Measurements from ENCODE around the gene TMEM95.

The TMEM95 gene

DNA sequence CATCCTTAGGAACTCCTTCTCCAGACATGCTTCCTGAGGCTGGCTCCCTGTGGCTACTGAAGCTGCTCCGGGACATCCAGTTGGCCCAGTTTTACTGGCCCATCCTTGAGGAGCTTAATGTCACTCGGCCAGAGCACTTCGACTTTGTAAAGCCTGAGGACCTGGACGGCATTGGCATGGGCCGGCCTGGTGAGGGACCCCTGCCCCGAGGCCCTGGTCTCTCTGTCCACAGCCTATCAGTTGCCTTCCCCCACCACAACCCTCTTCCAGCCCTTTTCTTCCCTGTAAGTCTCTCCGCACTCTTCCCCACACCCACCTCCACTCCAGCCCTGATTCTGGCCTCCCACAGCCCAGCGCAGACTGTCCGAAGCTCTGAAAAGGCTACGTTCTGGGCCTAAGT is 27.9 kb downstream of the TMEM95 start:
- no peak for DNase-seq

DNA sequence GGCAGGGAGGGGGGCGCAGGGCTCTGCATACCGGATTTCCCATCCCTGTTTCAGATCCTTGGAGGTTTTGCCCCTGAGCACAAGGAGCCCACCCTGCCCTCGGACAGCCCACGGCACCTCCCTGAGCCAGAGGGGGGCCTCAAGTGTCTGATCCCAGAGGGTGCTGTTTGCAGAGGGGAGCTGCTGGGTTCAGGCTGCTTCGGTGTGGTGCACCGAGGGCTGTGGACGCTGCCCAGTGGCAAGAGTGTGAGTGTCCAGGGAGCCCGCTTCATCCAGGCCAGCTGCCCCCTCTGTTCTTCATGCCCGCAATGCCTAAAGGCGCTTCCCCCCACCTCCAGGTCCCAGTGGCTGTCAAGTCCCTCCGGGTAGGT is 28.4 kb downstream of the TMEM95 start:
- DNase-seq = no peak

DNA sequence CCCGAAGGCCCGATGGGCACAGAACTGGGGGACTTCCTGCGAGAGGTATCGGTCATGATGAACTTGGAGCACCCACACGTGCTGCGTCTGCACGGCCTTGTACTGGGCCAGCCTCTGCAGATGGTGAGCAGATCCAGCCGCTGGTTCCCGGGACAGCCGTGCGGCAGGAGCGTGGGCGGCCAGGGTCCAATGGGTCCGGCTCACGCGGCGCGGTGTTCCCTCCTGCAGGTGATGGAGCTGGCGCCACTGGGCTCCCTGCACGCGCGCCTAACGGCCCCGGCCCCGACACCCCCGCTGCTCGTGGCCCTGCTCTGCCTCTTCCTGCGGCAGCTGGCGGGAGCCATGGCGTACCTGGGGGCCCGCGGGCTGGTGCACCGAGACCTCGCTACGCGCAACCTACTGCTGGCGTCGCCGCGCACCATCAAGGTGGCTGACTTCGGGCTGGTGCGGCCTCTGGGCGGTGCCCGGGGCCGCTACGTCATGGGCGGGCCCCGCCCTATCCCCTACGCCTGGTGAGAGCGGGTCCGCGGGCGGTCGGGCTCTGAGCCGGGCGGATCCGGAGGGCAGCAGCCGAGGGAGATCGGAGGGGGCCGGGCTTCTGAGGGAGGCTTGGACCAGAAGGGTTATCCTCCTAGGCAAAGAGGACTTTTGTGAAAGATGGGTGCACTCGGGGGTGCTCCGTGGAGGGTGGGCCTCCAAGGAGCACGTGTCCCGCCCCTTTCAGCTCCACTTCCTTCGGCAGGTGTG is 29.0 kb downstream of the TMEM95 start:
- DNase-seq = peak; percentile 44

DNA sequence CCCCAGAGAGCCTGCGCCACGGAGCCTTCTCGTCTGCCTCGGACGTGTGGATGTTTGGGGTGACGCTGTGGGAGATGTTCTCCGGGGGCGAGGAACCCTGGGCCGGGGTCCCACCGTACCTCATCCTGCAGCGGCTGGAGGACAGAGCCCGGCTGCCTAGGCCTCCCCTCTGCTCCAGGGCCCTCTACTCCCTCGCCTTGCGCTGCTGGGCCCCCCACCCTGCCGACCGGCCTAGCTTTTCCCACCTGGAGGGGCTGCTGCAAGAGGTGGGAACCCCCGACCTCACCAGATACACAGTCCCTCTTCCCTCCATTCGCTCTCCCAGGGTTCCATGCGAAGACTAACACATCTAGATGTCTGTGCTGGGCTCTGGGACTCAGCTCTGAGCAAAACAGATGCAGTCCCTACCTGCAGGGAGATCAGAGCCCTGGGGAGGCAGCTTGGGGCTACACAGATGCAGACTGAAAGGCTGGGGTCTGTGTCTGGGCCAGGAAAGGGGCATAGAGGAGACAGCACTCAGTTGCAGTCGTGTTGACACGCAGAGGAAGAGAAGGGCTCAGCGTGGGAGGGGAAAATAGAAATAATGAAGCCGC is 29.6 kb downstream of the TMEM95 start:
- no peak for DNase-seq

DNA sequence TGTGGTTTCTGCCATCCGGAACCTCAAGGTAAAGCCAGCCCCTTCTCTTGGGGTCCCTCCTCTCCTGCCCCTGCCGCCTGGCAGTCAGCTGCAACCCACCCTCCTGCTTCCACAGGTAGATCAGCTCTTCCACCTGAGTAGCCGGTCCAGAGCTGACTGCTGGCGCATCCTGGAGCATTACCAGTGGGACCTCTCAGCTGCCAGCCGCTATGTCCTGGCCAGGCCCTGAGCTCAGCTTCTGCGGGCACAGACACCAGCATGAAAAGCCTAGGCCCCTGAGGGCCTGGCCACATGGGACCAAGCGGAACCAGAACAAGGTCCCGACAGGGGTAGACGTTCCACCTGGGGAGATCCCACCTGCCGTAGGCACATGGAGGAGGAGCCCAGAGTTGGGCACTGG is 33.9 kb downstream of the TMEM95 start:
- DNase-seq = no peak

DNA sequence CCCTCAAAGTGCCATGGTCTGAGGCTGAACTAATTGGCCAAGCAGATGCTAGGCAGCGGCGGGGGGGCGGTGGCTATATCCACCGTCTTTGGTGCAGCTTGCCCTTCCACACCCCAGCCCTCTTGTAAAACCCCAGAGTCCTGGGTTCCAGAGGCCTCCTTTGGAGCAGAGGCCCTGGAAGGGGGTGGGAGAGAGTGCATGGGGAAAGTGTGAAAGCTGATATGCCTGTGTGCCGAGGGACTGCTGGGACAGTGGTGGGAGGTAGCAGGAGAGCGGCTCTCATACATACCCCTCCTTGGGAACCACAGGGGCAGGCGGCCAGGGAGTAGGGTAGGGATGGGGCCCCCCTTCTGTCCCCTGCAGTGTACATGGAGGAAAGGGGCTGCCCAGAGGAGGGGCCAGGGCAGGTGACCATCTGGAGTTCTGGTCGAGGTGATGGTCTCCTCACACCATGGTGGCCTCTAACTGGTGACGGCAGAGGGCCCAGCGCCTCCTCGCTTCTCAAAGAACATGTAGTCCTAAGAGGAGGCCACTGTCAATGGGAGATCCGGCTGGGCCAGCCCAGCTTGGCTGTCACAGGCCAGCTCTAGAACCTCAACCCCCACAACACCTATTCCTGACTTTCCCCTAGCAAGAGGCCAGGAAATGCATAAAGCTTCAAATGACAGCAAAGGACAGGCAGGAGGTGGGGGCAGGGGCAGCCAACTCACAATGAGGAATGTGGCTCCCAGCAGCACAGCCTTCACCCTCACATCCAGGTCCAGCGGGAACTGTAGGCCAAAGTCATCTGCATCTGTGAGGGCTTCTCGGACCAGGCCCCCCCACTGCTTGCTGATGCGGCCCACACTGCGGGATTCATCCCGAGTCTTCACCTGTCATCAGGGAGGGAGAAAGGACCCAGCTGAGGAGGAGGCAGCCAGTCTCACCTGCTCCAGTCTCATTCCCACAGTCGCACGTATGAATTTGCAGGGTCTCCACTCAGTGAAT is 35.3 kb downstream of the TMEM95 start:
- DNase-seq = no peak

DNA sequence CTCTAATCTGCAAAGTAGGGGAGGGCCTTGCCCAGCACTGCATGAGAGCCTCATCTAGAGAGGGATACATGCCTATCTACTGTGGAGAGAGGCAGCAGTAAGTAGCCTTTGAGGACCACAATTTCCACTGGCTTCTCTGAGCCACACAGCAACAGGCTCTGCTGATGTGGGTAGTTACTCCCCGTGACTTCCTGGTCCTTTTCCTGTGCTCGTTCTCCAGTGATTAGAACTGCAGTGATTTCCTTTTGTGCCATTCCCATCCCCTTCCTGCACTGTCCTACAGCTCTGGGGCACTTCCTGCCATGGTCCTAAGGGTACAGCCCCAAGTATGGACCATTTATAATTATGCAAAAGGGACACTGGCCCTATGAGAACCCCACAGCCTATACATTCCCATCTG is 36.4 kb downstream of the TMEM95 start:
- no peak for DNase-seq

DNA sequence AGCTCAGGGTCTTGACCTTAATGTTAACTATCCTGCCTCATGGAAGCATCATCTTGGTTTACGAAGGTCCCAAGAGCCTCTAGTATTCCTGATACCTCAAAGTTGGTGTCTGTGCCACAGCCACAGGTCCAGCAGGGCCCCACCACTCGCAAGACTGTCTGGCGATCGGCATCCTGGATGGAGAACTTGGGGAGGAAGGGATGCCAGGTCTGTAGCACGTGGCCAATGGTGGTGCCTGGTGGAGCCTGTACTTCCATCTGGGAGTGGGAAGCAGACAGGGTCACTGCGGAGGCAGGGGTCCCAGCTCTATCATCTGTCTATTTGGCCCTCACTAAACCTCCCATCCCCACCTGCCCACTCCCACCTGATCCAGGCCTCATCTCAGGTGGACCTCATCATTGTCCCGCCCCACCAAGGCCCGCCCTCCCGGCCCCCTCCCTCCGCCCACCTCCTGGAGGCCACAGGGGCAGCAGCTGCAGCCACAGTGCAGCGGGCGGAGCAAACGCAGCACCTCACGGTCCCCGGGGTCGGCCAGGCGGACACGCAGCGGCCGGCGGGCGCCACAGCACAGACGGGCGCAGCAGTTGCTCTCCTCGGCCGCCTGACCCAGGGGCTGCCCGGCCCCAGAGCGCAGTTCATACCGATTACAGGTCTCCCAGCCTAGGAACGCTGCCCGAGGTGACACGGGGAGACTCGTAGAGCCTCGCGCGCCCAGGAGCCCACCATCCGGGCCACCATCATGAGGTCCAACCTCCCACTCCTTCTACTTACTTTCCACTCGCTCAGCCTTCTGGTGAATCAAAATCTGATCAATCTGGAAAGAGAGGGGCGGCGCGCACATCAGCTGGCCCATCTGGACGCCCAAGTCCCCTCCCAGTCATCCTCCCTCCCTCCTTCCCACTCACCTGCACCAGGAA is 38.0 kb downstream of the TMEM95 start:
- no peak for DNase-seq

DNA sequence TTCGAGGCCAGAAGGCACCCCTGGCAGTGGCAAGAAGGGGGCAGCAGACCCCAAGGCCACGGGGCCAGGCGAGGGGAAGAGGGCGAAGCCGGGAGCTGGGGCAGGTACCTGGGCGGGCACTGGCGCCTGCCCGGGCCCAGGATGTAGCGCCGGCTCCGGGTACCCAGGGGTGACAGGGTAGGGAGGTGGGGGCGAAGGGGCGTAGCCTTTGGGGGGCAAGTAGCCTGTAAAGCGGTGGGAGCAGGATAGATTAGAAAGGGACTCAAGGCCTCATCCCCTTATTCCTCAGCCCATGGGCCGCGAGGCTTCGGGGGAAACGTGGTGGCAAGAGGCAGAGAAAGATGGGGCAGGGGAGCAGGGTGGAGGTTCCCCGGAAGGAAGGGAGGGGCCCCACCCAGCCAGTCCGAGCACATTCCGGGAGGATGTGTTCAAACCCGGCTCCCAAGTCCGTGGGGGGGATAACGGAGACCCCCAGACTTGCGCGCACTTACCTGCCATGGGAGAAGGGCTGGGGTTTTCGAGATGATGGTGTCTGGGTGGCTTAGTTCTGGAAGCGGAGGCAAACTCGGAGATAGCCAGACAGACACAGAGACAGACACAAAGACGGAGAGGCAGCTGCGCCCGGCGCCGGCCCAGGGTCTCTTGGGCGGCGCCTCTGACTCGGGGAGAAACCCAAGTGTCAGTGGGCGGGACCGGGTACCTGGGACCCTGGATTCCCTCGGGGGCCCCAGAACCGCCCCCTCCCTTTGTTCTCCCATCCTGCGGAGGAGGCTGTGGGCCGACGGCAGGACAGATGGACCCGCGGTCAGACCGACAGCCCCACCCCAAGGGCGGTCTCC is 38.9 kb downstream of the TMEM95 start:
- DNase-seq = no peak

DNA sequence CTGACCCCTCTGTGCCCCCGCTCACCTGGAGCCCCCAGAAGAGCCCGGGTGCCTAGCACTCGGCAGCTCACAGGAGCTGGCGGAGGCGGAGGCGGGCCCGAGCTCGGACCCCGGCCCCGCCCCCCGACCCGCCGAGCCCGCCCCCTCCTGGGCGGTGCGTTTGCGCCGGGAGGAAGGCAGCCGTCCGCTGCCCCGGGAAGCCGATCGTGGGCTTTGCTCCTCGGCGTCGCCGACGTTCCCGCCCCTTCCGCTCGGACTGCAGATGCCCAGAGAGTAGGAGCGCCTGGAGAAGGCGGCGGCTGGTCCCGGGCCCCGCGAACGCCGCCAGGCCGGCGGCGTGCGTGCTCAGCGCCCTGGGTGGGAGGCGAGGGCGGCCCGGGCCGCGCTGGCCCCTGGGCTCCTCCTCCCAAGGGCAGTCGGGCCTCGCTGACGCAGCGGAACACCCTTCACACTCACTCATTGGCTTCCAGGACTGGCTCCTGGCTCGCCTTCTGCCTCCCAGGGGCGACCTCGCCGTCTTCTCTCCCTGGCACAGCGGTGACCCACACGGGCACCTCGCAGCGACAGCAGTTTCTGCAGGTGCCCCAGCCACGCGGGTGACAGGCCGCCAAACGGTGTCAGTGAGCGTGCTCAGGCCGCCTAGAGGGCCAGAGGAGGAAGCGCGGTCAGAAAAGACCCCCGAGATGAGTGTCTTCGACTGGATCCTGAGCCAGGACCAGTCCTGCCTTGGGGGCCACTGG is 39.7 kb downstream of the TMEM95 start, which contains the start of gene PLSCR3:
PLSCR3 (minus strand) TSS at position 74 of the 740 bp plus-strand sequence. CDS start 415 bp downstream, outside the sequence.
- DNase-seq = peak; percentile 55

DNA sequence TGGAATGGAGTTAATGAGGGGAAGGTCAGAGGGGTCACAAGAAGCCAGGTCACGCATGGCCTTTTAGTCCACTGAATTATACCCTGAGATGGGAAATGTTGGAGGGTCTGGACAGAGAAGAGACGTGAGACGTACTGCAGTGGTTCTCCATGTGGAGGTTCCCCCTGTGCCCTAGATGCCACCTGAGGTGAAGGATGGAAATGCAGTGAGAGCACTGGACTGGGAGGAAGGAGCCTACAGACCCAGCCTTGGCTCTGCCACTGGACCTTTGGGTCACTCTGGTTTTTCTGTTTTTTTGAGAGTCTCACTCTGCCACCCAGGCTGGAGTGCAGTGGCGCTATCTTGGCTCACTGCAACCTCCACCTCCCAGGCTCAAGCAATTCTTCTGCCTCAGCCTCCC is 41.2 kb downstream of the TMEM95 start:
- DNase-seq = no peak

DNA sequence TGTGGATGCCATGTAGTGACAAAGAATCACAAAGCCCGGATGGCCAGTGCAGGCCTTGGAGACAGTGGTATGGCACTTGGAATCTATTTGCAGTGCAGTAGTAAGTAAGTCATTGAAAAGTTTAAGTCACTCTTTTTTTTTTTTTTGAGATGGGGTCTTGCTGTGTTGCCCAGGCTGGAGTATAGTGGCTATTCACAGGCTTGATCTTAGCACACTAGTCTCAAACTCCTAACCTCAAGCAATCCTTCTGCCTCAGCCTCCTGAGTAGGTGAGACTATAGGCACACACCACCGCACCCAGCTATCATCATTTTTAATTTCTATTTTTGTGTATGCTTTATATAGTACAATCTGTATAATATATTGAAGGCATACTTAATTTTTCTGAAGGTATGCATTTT is 43.7 kb downstream of the TMEM95 start:
- DNase-seq = no peak

DNA sequence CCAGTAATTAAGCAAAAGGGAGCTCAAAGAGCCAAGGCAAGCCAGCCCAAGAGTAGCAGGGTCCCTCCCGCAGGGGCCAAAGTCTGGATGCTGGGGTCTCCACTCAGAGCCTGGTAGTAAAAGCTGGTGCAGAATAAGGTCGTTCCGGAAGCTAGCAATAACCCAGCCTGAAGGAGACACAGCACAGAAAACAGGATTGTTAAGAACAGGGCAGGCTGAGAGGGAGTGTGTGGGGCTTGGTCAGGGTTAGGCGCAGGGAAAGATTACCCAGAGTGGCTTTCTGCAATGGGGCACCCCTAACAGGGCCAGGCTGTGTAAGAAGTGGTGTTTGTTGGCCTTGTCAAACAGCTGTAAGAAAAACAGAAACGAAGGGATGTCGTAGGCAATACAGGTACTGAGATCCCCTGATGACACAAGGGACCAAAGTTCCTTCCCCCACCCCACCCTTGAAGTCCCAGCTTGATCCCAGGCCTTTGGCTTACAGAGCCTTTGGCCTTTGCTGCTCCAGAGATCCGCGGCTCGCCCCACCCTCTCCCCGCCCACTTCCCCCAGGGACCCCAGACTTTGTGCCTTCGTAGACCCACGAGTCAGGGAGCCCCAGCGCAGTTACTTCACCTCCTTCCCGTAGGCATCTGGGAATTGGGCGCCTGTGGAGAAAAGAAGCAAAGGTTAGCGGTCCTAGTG is 48.2 kb downstream of the TMEM95 start:
- no peak for DNase-seq

DNA sequence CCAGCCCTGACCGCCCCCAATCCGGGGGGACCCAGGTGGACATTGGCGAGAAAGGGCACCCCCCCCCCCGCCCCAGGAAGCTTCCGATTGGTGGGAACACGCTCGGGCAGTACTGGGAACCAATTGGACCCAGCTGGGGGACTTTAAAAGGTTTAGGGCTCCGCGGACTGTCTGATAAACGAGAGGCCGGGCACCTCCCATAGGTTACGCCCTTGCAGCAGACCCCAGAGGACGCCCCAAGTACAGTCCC is 48.7 kb downstream of the TMEM95 start:
- peak; percentile 49 for DNase-seq

DNA sequence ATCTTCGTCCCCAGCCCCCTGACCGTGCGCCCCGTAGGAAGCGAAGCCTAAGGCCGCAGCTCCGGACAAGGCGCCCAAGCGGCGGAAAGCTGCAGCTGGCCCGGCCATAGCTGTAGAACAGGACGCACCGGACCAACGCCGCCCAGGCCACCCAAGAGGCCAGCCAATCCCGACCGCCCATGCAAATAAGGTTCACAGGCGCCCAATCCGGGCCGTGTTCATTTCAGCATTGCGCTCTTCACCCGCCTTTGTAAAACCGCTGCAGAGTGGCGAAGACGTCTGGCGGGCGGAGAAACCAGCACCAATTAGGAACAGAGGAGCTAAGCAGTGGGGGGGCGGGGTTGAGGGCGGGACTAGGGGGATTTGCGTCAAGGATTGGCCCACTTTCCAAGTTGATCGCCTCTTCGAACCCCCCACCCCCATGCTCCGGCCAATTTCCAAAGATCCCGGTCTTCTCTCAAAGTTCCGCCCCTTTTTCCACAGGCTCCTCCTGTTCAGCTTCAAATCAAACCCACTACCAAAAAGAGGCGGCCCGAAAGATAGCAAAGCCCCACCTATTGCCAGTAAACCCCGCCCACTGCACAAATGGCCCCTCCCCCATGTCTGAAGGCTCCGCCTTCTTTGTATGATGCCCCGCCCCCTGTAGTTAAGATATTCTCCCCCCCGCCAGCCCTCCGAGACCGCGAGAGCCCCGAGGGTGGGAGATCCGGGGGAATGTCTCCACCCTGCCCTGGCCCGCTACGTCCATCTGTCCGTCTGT is 49.2 kb downstream of the TMEM95 start, which contains the start of gene TMEM256:
TMEM256 (minus strand) TSS at position 121 of the 760 bp plus-strand sequence; CDS start at position 108, 13 bp downstream.
- peak; percentile 95 for DNase-seq

DNA sequence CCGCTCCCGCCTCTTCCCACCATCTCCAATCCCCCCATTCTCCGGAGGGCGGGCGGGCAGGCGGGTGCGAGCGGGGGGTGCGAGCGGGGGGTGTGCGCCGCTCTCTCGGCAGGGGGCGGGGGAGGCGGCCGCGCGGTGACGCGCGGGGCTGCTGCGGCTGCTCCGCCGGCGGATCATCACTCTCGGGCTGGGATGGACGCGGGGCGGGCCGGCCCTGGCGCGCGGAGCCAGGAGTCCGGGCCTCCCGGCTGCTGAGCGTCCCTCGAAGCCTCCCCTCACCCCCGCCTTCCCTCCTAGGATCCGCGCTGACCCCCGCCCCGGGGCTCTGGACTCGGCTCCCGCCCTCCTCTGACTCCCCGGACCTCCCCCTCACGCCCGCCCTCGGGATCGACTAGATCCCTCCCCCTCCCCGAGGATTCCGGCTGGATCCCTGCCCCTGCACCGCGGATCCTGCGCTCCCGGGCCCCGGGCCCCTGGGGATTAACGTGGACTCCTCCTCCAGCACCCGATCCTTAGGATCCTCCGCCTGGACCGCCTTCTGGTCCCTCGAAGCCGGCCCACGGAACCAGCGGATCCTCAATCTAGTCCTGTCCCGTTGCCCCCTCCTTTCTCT is 49.9 kb downstream of the TMEM95 start:
- peak; percentile 51 for DNase-seq

DNA sequence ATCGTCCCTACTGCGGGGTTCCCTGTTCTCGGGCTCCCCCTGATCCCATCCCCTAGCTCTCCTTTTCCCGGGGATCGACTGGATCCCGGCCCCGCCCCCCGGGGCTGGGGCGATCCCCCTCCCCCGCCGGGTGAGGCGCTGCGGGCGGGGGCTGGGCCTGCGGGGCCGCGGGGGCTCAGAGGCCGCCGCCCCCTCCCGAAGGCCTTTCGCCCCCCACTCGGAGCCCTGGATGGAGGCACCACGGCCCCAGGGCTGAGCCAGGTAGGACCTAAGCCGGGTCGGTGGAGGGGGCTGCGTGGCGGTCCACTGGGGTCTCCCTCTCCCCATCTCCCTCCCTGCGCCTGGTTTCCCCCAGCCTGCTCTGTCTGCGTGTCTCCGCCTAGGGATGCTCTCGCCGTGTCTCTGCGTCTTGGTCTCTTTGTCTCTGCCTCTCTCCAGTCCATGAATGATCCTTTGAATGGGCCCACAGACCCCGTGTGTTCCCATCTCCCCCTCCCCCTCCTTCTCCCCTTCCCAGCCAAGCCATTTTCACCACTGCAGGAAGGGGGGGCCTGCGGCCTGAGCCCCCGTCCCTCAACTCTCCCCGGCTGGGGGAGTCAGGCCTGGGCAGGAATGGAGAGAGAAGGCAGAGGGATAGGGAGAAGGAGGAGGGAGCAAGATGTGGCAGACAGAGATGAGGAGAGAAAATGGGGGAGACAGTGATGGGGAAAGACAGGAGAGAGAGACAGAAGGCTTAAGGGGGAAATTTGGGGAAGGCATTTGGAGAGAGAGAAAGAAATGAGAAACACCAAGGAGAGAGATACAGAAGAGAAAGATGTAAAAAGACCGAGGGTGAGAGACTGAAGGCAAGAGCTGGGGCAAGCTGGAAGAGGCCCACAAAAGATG is 50.6 kb downstream of the TMEM95 start:
- no peak for DNase-seq

DNA sequence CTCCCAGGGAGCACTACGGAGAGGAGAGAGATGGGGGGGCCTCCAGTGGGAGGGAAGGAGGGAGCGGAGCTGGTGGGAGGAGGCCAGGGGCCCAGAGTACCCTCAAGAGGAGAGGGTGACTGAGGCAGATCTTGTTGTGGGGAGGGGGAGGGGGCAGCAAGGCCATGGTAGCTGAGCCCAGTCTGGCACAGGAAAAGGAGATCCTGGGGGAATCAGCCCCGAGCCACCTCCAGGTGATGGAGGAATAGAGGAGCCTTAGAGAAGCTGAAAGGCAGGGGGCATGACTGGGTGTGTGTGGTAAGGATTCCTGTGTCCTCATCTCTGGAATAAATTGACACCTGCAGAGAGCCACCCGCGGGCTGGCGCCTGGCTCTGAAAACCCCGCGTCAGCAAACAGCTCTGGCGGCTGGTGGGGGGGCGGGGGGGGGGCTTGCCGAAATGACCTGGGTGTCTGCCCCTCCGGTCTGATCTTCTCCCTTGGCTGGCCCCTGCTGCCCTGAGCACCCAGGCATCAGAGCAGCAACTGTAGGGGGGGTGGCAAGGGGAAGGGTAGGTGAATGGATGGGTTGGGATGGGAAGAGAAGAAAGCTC is 51.4 kb downstream of the TMEM95 start:
- DNase-seq = no peak

Data from NCI-H1092 (cell line).